HEK293T (cell line): ENCODE measurements around the gene SEMA4D.

Experiments
- ARNT ChIP-seq: fragments of 450-650 bp; IDR thresholded peaks from 2 replicates; pipeline ENCODE4 v1.6.1; 2017; ENCODE audit warnings: mild to moderate bottlenecking
- BHLHE40 ChIP-seq: fragments of 450-650 bp; IDR thresholded peaks from 2 replicates; pipeline ENCODE4 v1.6.1; 2016; ENCODE audit warnings: mild to moderate bottlenecking, moderate library complexity, borderline replicate concordance
- CTBP1 ChIP-seq: fragments of 450-650 bp; IDR thresholded peaks from 2 replicates; pipeline ENCODE4 v1.6.1; 2016; ENCODE audit warnings: borderline replicate concordance
- ELF4 ChIP-seq: fragments of 450-650 bp; IDR thresholded peaks from 2 replicates; pipeline ENCODE4 v1.6.1; 2017; ENCODE audit warnings: antibody characterized with exemption
- FOXA1 ChIP-seq: fragments of 450-650 bp; IDR thresholded peaks from 2 replicates; pipeline ENCODE4 v1.6.1; 2016; ENCODE audit warnings: mild to moderate bottlenecking
- FOXK2 ChIP-seq: fragments of 450-650 bp; IDR thresholded peaks from 2 replicates; pipeline ENCODE4 v1.6.1; 2016; ENCODE audit warnings: mild to moderate bottlenecking
- FOXM1 ChIP-seq: fragments of 450-650 bp; IDR thresholded peaks from 2 replicates; pipeline ENCODE4 v1.6.1; 2017; ENCODE audit warnings: mild to moderate bottlenecking, borderline replicate concordance
- HDGF ChIP-seq: fragments of 450-650 bp; IDR thresholded peaks from 2 replicates; pipeline ENCODE4 v1.6.1; 2017; ENCODE audit warnings: antibody characterized with exemption, borderline replicate concordance
- NFRKB ChIP-seq: fragments of 450-650 bp; IDR thresholded peaks from 2 replicates; pipeline ENCODE4 v1.6.1; 2016; ENCODE audit warnings: mild to moderate bottlenecking, moderate library complexity
- PKNOX1 ChIP-seq: fragments of 450-650 bp; IDR thresholded peaks from 2 replicates; pipeline ENCODE4 v1.6.1; 2016
- SP1 ChIP-seq: fragments of 450-650 bp; IDR thresholded peaks from 2 replicates; pipeline ENCODE4 v1.6.1; 2017
- SUZ12 ChIP-seq: fragments of 450-650 bp; IDR thresholded peaks from 2 replicates; pipeline ENCODE4 v1.6.1; 2016; ENCODE audit warnings: mild to moderate bottlenecking
- TARDBP ChIP-seq: fragments of 450-650 bp; IDR thresholded peaks from 2 replicates; pipeline ENCODE4 v1.6.1; 2016
- ZNF384 ChIP-seq: fragments of 450-650 bp; IDR thresholded peaks from 2 replicates; pipeline ENCODE4 v1.6.1; 2016

GRCh38 chr9:89383030-89383720, 114.7 kb downstream of the SEMA4D start:
- TF ChIP-seq TARDBP = no peak
- no peak for TF ChIP-seq CTBP1
- TF ChIP-seq SP1 = no peak
- no peak for TF ChIP-seq SUZ12
- TF ChIP-seq FOXK2 = no peak
- no peak for TF ChIP-seq HDGF
- TF ChIP-seq PKNOX1 = no peak
- TF ChIP-seq FOXM1 = no peak
- TF ChIP-seq NFRKB = no peak
- TF ChIP-seq ELF4 = no peak
- no peak for TF ChIP-seq BHLHE40
- no peak for TF ChIP-seq FOXA1
- no peak for TF ChIP-seq ZNF384
- no peak for TF ChIP-seq ARNT
